K562 (cell line): ENCODE results near the gene KLHL22. TPM values are rescaled to one million over a fixed set of nuclear protein-coding genes. Genes with fewer than 3 reads are reported as not detected.

Experiments used
- CTCF ChIP-seq, 3 experiments: IDR thresholded peaks in 2 of 3; conservative IDR thresholded peaks in 1 of 3; 2 replicates each; pipeline ENCODE4 v1.5.1; 2011 to 2012; ENCODE audit warnings: low read length in 3 of 3, mild to moderate bottlenecking in 3 of 3, control low read depth in 2 of 3, improper control_type of control experiment in 1 of 3, inconsistent platforms in 1 of 3, low read depth in 1 of 3, mixed read lengths in 1 of 3, moderate library complexity in 1 of 3; ENCODE audit not compliant: insufficient read depth in 2 of 3
- FUS ChIP-seq: fragments of 200-400 bp; formaldehyde crosslinking; optimal IDR thresholded peaks from 2 replicates; pipeline ENCODE3; 2017; ENCODE audit warnings: low read depth, low read length
- GATA2 ChIP-seq: sonication (generic); formaldehyde crosslinking; IDR thresholded peaks from 2 replicates; pipeline ENCODE4 v1.4.0; 2020; ENCODE audit warnings: mild to moderate bottlenecking, missing genetic modification reagents
- ZFX ChIP-seq: sonication (generic); formaldehyde crosslinking; IDR thresholded peaks from 2 replicates; pipeline ENCODE4 v1.8.0; 2022; ENCODE audit warnings: mild to moderate bottlenecking, missing genetic modification reagents, moderate library complexity
- ZNF140 ChIP-seq: fragments of 250-450 bp; sonication (Bioruptor Pico); IDR thresholded peaks from 2 replicates; pipeline ENCODE4 v1.8.0; 2021; ENCODE audit warnings: moderate library complexity, mild to moderate bottlenecking, inconsistent platforms
- ZNF41 ChIP-seq: fragments of 250-450 bp; sonication (Bioruptor Pico); conservative IDR thresholded peaks from 2 replicates; pipeline ENCODE4 v1.4.0; 2020; ENCODE audit warnings: mild to moderate bottlenecking
- polyA plus RNA-seq, 8 experiments: library from polyadenylated mRNA; depleted of rRNA in 4 of 8; stranded (reverse) in 5 of 8; unstranded in 3 of 8; fragments of >200 nt; fragmentation: Nextera tagmentation in 2 of 8; fragmentation: Illumina TruSeq in 1 of 8; extraction: Ambion mirVana in 2 of 8; extraction: Trizol in 1 of 8; gene quantifications; 2 replicates each; pipeline versions ENCODE4 v1.2.1 to v1.2.3, GENCODE V29; 2011 to 2014; ENCODE audit warnings: inconsistent platforms in 1 of 8, missing spikeins in 1 of 8
- total RNA-seq, 7 experiments: library from RNA; depleted of rRNA in 6 of 7; stranded (reverse); fragments of >200 nt in 6 of 7; fragmentation: Illumina TruSeq in 2 of 7; extraction: Trizol in 2 of 7; gene quantifications; 2 replicates each; pipeline versions ENCODE4 v1.2.1 to v1.2.3, GENCODE V29; 2011 to 2021; ENCODE audit warnings: low replicate concordance in 1 of 7
- TF ChIP-seq, protein P1 (sequence below), 2 experiments: fragments of 450-650 bp in 1 of 2; sonication (generic) in 1 of 2; formaldehyde crosslinking in 1 of 2; IDR thresholded peaks; 2 replicates each; pipeline versions ENCODE4 v1.7.1 to v1.9.0; 2016 to 2022; ENCODE audit warnings: inconsistent platforms in 1 of 2, mild to moderate bottlenecking in 1 of 2, missing genetic modification reagents in 1 of 2
- TF ChIP-seq, protein P2 (sequence below), 2 experiments: fragments of 250-450 bp in 1 of 2; fragments of 450-650 bp in 1 of 2; sonication (Bioruptor Pico) in 1 of 2; IDR thresholded peaks; 2 replicates each; pipeline versions ENCODE4 v1.6.1 to v1.8.0; 2016 to 2021; ENCODE audit warnings: mild to moderate bottlenecking in 2 of 2, moderate library complexity in 2 of 2, missing compliant biosample characterization in 1 of 2, missing genetic modification characterization in 1 of 2
- TF ChIP-seq, protein P3 (sequence below), 3 experiments: fragments of 200-800 bp in 1 of 3; sonication (Bioruptor generic) in 1 of 3; sonication (generic) in 1 of 3; formaldehyde crosslinking in 1 of 3; IDR thresholded peaks; 2 replicates each; pipeline versions ENCODE4 v1.6.1 to v1.8.0; 2016 to 2022; ENCODE audit warnings: mild to moderate bottlenecking in 2 of 3, missing compliant biosample characterization in 2 of 3, missing genetic modification characterization in 2 of 3, missing genetic modification reagents in 1 of 3
- TF ChIP-seq, protein P4 (sequence below), 2 experiments: IDR thresholded peaks; 2 replicates each; pipeline ENCODE4 v1.6.1; 2011; ENCODE audit warnings: borderline replicate concordance in 1 of 2, control low read depth in 1 of 2, low read depth in 1 of 2, low read length in 1 of 2, mild to moderate bottlenecking in 1 of 2, mixed read lengths in 1 of 2, moderate library complexity in 1 of 2; ENCODE audit not compliant: insufficient read depth in 1 of 2, insufficient read length in 1 of 2, poor library complexity in 1 of 2, severe bottlenecking in 1 of 2; ENCODE audit errors: extremely low read depth in 1 of 2

KLHL22 gene
- total and polyA plus RNA-seq, 9 of the 15 experiments (the other 6 are each of a cell fraction or from before 2014, with no cell fraction given): 1.3 to 25.6 (median 15.2) TPM

DNA sequence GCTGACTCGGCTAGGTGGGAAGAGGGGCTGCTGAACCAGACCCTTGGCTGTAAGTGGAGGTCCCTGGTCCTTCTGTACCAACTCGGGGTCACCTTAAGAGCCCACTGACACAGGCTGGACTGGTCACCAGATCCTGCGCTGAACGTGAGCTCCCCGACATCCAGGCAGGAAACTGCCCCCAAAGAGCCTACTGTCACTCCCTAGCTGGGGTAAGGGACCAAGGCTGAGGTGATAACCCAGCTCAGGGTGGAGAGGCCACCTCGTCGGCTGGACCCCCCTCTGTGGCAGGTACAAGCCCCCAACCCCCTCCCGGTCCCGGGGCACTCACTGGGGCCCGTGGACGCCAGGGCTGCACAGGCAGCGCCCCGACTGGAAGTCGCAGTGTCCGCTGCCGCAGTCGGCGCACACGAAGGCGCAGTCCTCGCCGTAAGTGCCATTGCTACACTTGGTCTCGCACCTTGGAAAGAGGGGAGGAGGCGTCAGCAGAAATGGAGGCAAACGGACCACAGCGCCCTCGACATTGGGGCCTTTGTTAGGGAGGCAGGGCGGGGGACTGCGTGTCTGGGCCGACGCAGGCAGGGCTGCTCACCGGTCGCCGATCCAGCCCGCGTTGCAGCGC, 65.4 kb downstream of the KLHL22 start (continued):
- TF ChIP-seq, protein P1, sequence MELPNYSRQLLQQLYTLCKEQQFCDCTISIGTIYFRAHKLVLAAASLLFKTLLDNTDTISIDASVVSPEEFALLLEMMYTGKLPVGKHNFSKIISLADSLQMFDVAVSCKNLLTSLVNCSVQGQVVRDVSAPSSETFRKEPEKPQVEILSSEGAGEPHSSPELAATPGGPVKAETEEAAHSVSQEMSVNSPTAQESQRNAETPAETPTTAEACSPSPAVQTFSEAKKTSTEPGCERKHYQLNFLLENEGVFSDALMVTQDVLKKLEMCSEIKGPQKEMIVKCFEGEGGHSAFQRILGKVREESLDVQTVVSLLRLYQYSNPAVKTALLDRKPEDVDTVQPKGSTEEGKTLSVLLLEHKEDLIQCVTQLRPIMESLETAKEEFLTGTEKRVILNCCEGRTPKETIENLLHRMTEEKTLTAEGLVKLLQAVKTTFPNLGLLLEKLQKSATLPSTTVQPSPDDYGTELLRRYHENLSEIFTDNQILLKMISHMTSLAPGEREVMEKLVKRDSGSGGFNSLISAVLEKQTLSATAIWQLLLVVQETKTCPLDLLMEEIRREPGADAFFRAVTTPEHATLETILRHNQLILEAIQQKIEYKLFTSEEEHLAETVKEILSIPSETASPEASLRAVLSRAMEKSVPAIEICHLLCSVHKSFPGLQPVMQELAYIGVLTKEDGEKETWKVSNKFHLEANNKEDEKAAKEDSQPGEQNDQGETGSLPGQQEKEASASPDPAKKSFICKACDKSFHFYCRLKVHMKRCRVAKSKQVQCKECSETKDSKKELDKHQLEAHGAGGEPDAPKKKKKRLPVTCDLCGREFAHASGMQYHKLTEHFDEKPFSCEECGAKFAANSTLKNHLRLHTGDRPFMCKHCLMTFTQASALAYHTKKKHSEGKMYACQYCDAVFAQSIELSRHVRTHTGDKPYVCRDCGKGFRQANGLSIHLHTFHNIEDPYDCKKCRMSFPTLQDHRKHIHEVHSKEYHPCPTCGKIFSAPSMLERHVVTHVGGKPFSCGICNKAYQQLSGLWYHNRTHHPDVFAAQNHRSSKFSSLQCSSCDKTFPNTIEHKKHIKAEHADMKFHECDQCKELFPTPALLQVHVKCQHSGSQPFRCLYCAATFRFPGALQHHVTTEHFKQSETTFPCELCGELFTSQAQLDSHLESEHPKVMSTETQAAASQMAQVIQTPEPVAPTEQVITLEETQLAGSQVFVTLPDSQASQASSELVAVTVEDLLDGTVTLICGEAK (IDR thresholded peaks at IDR 0.05): no peak
- TF ChIP-seq, protein P1 (CRISPR knock-in tag; IDR thresholded peaks at IDR 0.05): no peak
- TF ChIP-seq CTCF (IDR thresholded peaks at IDR 0.05 in 2 of 3, conservative IDR thresholded peaks at IDR 0.05 in 1 of 3; ENCODE audit: insufficient read depth in 2 of 3, low read depth in 1 of 3, low read length in 3 of 3) (peak in 1 of 3 experiments; percentile 43; a peak in 2 of 6 replicates), ZNF41 (no peak), FUS (no peak), ZNF140 (CRISPR knock-in tag) (no peak), GATA2 (CRISPR knock-in tag) (peak; percentile 5; the same call in 1 of the 2 replicates), ZFX (no peak)
- TF ChIP-seq, protein P2, sequence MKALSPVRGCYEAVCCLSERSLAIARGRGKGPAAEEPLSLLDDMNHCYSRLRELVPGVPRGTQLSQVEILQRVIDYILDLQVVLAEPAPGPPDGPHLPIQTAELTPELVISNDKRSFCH (CRISPR knock-in tag; IDR thresholded peaks at IDR 0.05): no peak
- TF ChIP-seq, protein P2 (tag; IDR thresholded peaks at IDR 0.05): 0 out of 2 replicates have a peak, but pooled peaks have one; percentile 38
- TF ChIP-seq, protein P3, sequence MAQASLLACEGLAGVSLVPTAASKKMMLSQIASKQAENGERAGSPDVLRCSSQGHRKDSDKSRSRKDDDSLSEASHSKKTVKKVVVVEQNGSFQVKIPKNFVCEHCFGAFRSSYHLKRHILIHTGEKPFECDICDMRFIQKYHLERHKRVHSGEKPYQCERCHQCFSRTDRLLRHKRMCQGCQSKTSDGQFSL (CRISPR knock-in tag; IDR thresholded peaks at IDR 0.05): no peak
- TF ChIP-seq, protein P3 (tag; IDR thresholded peaks at IDR 0.05): peak in 1 of 2 experiments; percentile 17; a peak in 3 of 4 replicates
- TF ChIP-seq, protein P4, sequence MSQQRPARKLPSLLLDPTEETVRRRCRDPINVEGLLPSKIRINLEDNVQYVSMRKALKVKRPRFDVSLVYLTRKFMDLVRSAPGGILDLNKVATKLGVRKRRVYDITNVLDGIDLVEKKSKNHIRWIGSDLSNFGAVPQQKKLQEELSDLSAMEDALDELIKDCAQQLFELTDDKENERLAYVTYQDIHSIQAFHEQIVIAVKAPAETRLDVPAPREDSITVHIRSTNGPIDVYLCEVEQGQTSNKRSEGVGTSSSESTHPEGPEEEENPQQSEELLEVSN (IDR thresholded peaks at IDR 0.05; ENCODE audit: borderline replicate concordance in 1 of 2, extremely low read depth in 1 of 2, insufficient read depth in 1 of 2, insufficient read length in 1 of 2, low read depth in 1 of 2, low read length in 1 of 2, poor library complexity in 1 of 2, severe bottlenecking in 1 of 2): peak; percentile 77 to 80
